ENCODE data around the gene SOWAHB.

- no peak for TF ChIP-seq CTCF (IDR thresholded peaks at IDR 0.05)
- no peak for TF ChIP-seq POLR2A (IDR thresholded peaks at IDR 0.05)
Observed at GRCh38 chr4:76881375-76881774, 16.6 kb downstream of the SOWAHB start.

Measured in upper lobe of left lung (tissue), 4 donors.